ENCODE results near the gene OR6Y1. TPM values are rescaled to one million over a fixed set of nuclear protein-coding genes. Genes with fewer than 3 reads are reported as not detected.
A peak's percentile ranks its signal among the peaks of the same experiment; 100 is the strongest.

Gene OR6Y1
- total RNA-seq, 1 experiment from 2014 or later, result not detected

GRCh38 chr1:158506369-158506987, 47.7 kb downstream of the OR6Y1 start:
- DNase-seq (ENCODE audit: low spot score), result peak; percentile 38

GRCh38 chr1:158496374-158496773, 57.8 kb downstream of the OR6Y1 start:
- peak; percentile 16 for DNase-seq (ENCODE audit: low spot score)

GRCh38 chr1:158494796-158495195, 59.4 kb downstream of the OR6Y1 start:
- no peak for DNase-seq (ENCODE audit: low spot score)

Other genes starting within 250 kb of the OR6Y1 start
- not detected in 2 replicates for gene CD1B, start 222.9 kb downstream of the OR6Y1 start, total RNA-seq (2014; rRNA removed; shearing (Covaris generic))
- gene CD1E, start 200.5 kb downstream of the OR6Y1 start, total RNA-seq (2014; rRNA removed; shearing (Covaris generic)), result not detected in 2 replicates
- not detected in 2 replicates for gene OR10T2, start 154.9 kb downstream of the OR6Y1 start, total RNA-seq (2014; rRNA removed; shearing (Covaris generic))
- gene OR10K2, start 128.2 kb downstream of the OR6Y1 start, total RNA-seq (2014; rRNA removed; shearing (Covaris generic)), result not detected in 2 replicates
- not detected in 2 replicates for gene OR10K1, start 92.6 kb downstream of the OR6Y1 start, total RNA-seq (2014; rRNA removed; shearing (Covaris generic))
- not detected in 2 replicates for gene OR10R2, start 82.2 kb downstream of the OR6Y1 start, total RNA-seq (2014; rRNA removed; shearing (Covaris generic))
- gene OR6P1, start 16.2 kb upstream of the OR6Y1 start, total RNA-seq (2014; rRNA removed; shearing (Covaris generic)), result not detected in 2 replicates
- not detected in 2 replicates for gene OR10X1, start 25.5 kb upstream of the OR6Y1 start, total RNA-seq (2014; rRNA removed; shearing (Covaris generic))
- not detected in 2 replicates for gene OR10Z1, start 50.9 kb upstream of the OR6Y1 start, total RNA-seq (2014; rRNA removed; shearing (Covaris generic))
- not detected in 2 replicates for gene SPTA1, start 132.3 kb upstream of the OR6Y1 start, total RNA-seq (2014; rRNA removed; shearing (Covaris generic))
- gene OR6K2, start 146.2 kb upstream of the OR6Y1 start, total RNA-seq (2014; rRNA removed; shearing (Covaris generic)), result not detected in 2 replicates
- gene OR6K3, start 166.3 kb upstream of the OR6Y1 start, total RNA-seq (2014; rRNA removed; shearing (Covaris generic)), result not detected in 2 replicates
- gene OR6K6, start 200.3 kb upstream of the OR6Y1 start, total RNA-seq (2014; rRNA removed; shearing (Covaris generic)), result not detected in 2 replicates
- gene OR6N1, start 217.8 kb upstream of the OR6Y1 start, total RNA-seq (2014; rRNA removed; shearing (Covaris generic)), result not detected in 2 replicates
- not detected in 2 replicates for gene OR6N2, start 226.8 kb upstream of the OR6Y1 start, total RNA-seq (2014; rRNA removed; shearing (Covaris generic))

All from HT-29 (cell line).